IMR-90 (cell line): ENCODE results near the gene ARHGAP21. TPM values are rescaled to one million over a fixed set of nuclear protein-coding genes. Genes with fewer than 3 reads are reported as not detected.

Source experiments
- ATAC-seq: fragments of 200-7000 bp; cut with Tn5 transposase; 2 replicates; pipeline ENCODE4 v1.9.1; 2020; ENCODE audit warnings: low read depth, mild to moderate bottlenecking, moderate library complexity
- BruUV-seq: library from RNA; stranded (reverse); fragments of 400-500 nt; replicated peaks from 2 replicates; lab custom pipeline; 2021; lab: Mats Ljungman, UMichigan
- CTCF ChIA-PET: fragments of 300-600 bp; formaldehyde crosslinking; extraction: SDS; loops from one replicate; lab custom pipeline; 2021; ENCODE audit warnings: antibody characterized with exemption; lab: Yijun Ruan, JAX
- POLR2A ChIA-PET: fragments of 300-600 bp; sonication (Branson Sonifier 250); formaldehyde crosslinking; loops from one replicate; lab custom pipeline; 2022; ENCODE audit warnings: antibody characterized with exemption; ENCODE audit not compliant: unreplicated experiment; lab: Charles Lee
- DNase-seq: peaks from one replicate; pipeline ENCODE4 v3.0.0; 2013
- H2AFZ ChIP-seq: replicated peaks from 2 replicates; pipeline ENCODE3; 2013; ENCODE audit warnings: low read length, mild to moderate bottlenecking; ENCODE audit not compliant: poor library complexity
- H2AK5ac ChIP-seq: 2 replicates; pipeline ENCODE4 v1.6.1; 2013; ENCODE audit warnings: low read depth, low read length, inconsistent platforms
- H2AK9ac ChIP-seq: replicated peaks from 2 replicates; pipeline ENCODE3; 2013; ENCODE audit warnings: mild to moderate bottlenecking, low read depth, low read length, moderate library complexity; ENCODE audit not compliant: poor library complexity
- H2BK120ac ChIP-seq: 2 replicates; pipeline ENCODE4 v1.6.1; 2013; ENCODE audit warnings: low read depth, low read length, inconsistent platforms
- H2BK15ac ChIP-seq: 3 replicates; pipeline ENCODE4 v1.6.1; 2013; ENCODE audit warnings: low read depth, low read length, inconsistent platforms
- H2BK20ac ChIP-seq: 2 replicates; pipeline ENCODE4 v1.6.1; 2013; ENCODE audit warnings: low read depth, mild to moderate bottlenecking, inconsistent platforms, low read length, moderate library complexity
- H2BK5ac ChIP-seq: 2 replicates; pipeline ENCODE4 v1.6.1; 2013; ENCODE audit warnings: mild to moderate bottlenecking, low read depth, low read length, inconsistent platforms; ENCODE audit not compliant: poor library complexity, severe bottlenecking
- H3K14ac ChIP-seq: replicated peaks from 2 replicates; pipeline ENCODE4 v1.6.1; 2013; ENCODE audit warnings: low read depth, low read length, inconsistent platforms
- H3K18ac ChIP-seq: 2 replicates; pipeline ENCODE4 v1.6.1; 2013; ENCODE audit warnings: low read depth, low read length, control low read depth
- H3K23ac ChIP-seq: 2 replicates; pipeline ENCODE4 v1.6.1; 2013; ENCODE audit warnings: low read depth, low read length, inconsistent platforms
- H3K27ac ChIP-seq: 2 replicates; pipeline ENCODE4 v1.5.1; 2013; ENCODE audit warnings: mild to moderate bottlenecking, control low read depth, low read length; ENCODE audit not compliant: insufficient read depth
- H3K27me3 ChIP-seq: 2 replicates; pipeline ENCODE4 v1.6.1; 2013; ENCODE audit warnings: low read length; ENCODE audit not compliant: control insufficient read depth, insufficient read depth
- H3K36me3 ChIP-seq: 2 replicates; pipeline ENCODE4 v1.6.1; 2013; ENCODE audit warnings: low read length, mixed read lengths; ENCODE audit not compliant: control insufficient read depth, insufficient read depth
- H3K4ac ChIP-seq: 2 replicates; pipeline ENCODE4 v1.6.1; 2013; ENCODE audit warnings: low read depth, low read length, inconsistent platforms
- H3K4me1 ChIP-seq: 2 replicates; pipeline ENCODE4 v1.6.1; 2013; ENCODE audit warnings: low read length, mixed read lengths; ENCODE audit not compliant: control insufficient read depth, insufficient read depth
- H3K4me2 ChIP-seq: 2 replicates; pipeline ENCODE4 v1.6.1; 2013; ENCODE audit warnings: low read depth, mild to moderate bottlenecking, control low read depth, low read length, moderate library complexity
- H3K4me3 ChIP-seq: 2 replicates; pipeline ENCODE4 v1.5.1; 2013; ENCODE audit warnings: low read depth, mild to moderate bottlenecking, control low read depth, low read length, moderate library complexity; ENCODE audit not compliant: insufficient read depth
- H3K56ac ChIP-seq: 2 replicates; pipeline ENCODE4 v1.6.1; 2013; ENCODE audit warnings: low read length, inconsistent platforms; ENCODE audit not compliant: insufficient read depth; ENCODE audit errors: extremely low read depth
- H3K79me1 ChIP-seq, 2 experiments: 2 replicates each; pipeline ENCODE4 v1.6.1; 2013; ENCODE audit warnings: low read length in 2 of 2, inconsistent platforms in 1 of 2, low read depth in 1 of 2
- H3K9ac ChIP-seq: 2 replicates; pipeline ENCODE4 v1.6.1; 2013; ENCODE audit warnings: low read depth, low read length, control low read depth
- H3K9me1 ChIP-seq: 2 replicates; pipeline ENCODE4 v1.6.1; 2013; ENCODE audit warnings: low read length, inconsistent platforms; ENCODE audit not compliant: insufficient read depth
- H3K9me3 ChIP-seq: 2 replicates; pipeline ENCODE4 v1.6.1; 2013; ENCODE audit warnings: low read length; ENCODE audit not compliant: control insufficient read depth, insufficient read depth
- H4K20me1 ChIP-seq: 2 replicates; pipeline ENCODE4 v1.6.1; 2013; ENCODE audit warnings: low read length, inconsistent platforms; ENCODE audit not compliant: insufficient read depth
- H4K5ac ChIP-seq: 2 replicates; pipeline ENCODE4 v1.6.1; 2013; ENCODE audit warnings: mild to moderate bottlenecking, low read depth, low read length, control low read depth
- H4K8ac ChIP-seq, 2 experiments: 2 replicates each; pipeline ENCODE4 v1.6.1; 2013; ENCODE audit warnings: low read depth in 2 of 2, low read length in 2 of 2, control low read depth in 1 of 2, inconsistent platforms in 1 of 2
- H4K91ac ChIP-seq: 2 replicates; pipeline ENCODE4 v1.6.1; 2013; ENCODE audit warnings: low read depth, low read length, inconsistent platforms; ENCODE audit not compliant: insufficient read depth
- CEBPB ChIP-seq: IDR thresholded peaks from 2 replicates; pipeline ENCODE4 v1.6.1; 2012; ENCODE audit warnings: low read depth, low read length, improper control_type of control experiment
- ELK1 ChIP-seq: fragments of 150-350 bp; IDR thresholded peaks from 2 replicates; pipeline ENCODE4 v1.6.1; 2016; ENCODE audit warnings: low read depth, mild to moderate bottlenecking, low read length, moderate library complexity, borderline replicate concordance
- FOS ChIP-seq: fragments of 150-350 bp; IDR thresholded peaks from 2 replicates; pipeline ENCODE4 v1.6.1; 2016; ENCODE audit warnings: low read depth, low read length
- MAFK ChIP-seq: IDR thresholded peaks from 2 replicates; pipeline ENCODE4 v1.6.1; 2012; ENCODE audit warnings: low read depth, low read length, improper control_type of control experiment
- MXI1 ChIP-seq: IDR thresholded peaks from 2 replicates; pipeline ENCODE4 v1.6.1; 2012; ENCODE audit warnings: low read depth, mild to moderate bottlenecking, low read length, moderate library complexity, borderline replicate concordance
- NFE2L2 ChIP-seq: fragments of 150-350 bp; IDR thresholded peaks from 2 replicates; pipeline ENCODE4 v1.6.1; 2016; ENCODE audit warnings: low read depth, mild to moderate bottlenecking, low read length
- RAD21 ChIP-seq: IDR thresholded peaks from 2 replicates; pipeline ENCODE4 v1.6.1; 2012; ENCODE audit warnings: low read length, improper control_type of control experiment
- WGBS, 2 experiments: methylation state at CpG; one replicate each; pipeline versions ENCODE4 v1.1.5 to v1.1.7; 2013; ENCODE audit warnings: missing lambda C conversion rate in 2 of 2; ENCODE audit not compliant: insufficient read length in 1 of 2; ENCODE audit errors: extremely low coverage in 2 of 2; 5-methylcytosine and 5-hydroxymethylcytosine counted together
- dilution Hi-C: fragments of 300-500 bp; cut with HindIII; formaldehyde crosslinking; loops from one replicate; pipeline ENCODE4 v1.14.3; 2018; ENCODE audit warnings: low sequenced_read_pairs; ENCODE audit not compliant: unreplicated experiment
- in situ Hi-C: fragments of 300-500 bp; cut with MboI; formaldehyde crosslinking; loops from 3 replicates; pipeline ENCODE4 v1.14.3; 2019; ENCODE audit warnings: low sequenced_read_pairs, inconsistent platforms, mixed read lengths
- intact Hi-C: fragments of 100-400 bp; cut with micrococcal nuclease; formaldehyde crosslinking; loops from 2 replicates; pipeline ENCODE4 v1.10.0; 2022
- polyA plus RNA-seq, 3 experiments: library from polyadenylated mRNA; depleted of rRNA; stranded (reverse); fragments of >200 nt; gene quantifications; 2 replicates each; pipeline ENCODE4 v1.2.3, GENCODE V29; 2012; ENCODE audit warnings: low replicate concordance in 1 of 3
- total RNA-seq: library from RNA; depleted of rRNA; stranded (reverse); fragments of >200 nt; gene quantifications from 2 replicates; pipeline ENCODE4 v1.2.3, GENCODE V29; 2012

The ARHGAP21 gene
- total and polyA plus RNA-seq, 2 of the 4 experiments (the other 2 are of a cell fraction): 43.3 to 94.3 TPM

- ChIA-PET POLR2A (no interaction called here), CTCF (no interaction called here)
- Histone ChIP-seq H2AFZ (no peak overlapping the region), H4K5ac (no peak overlapping the region), H3K56ac (no peak overlapping the region), H2BK15ac (no peak overlapping the region), H2AK9ac (no peak overlapping the region), H2BK5ac (no peak overlapping the region), H3K4me2 (no peak overlapping the region), H3K4me3 (no peak overlapping the region), H2BK20ac (no peak overlapping the region), H4K8ac (no peak overlapping the region), H3K18ac (no peak overlapping the region), H4K91ac (no peak overlapping the region), H3K27me3 (no peaks in the 10 kb centered on the region), H3K27ac (no peak overlapping the region), H3K9me3 (no peaks in the 10 kb centered on the region), H3K9ac (no peak overlapping the region), H3K23ac (no peak overlapping the region), H3K79me1 (no peaks in the 10 kb centered on the region), H3K4ac (no peak overlapping the region), H2AK5ac (no peak overlapping the region), H3K4me1 (no peaks in the 10 kb centered on the region), H3K14ac (no peak overlapping the region), H4K20me1 (no peaks in the 10 kb centered on the region), H3K36me3 (peaks cover 22% of the 10 kb centered on the region), H3K9me1 (no peaks in the 10 kb centered on the region), H2BK120ac (no peak overlapping the region)
- dilution Hi-C loops (no loop called here), intact Hi-C loops (no loop called here), in situ Hi-C loops (no loop called here)
- ATAC-seq (no peak), DNase-seq (no peak)
- no TSS peak for BruUV-seq
- TF ChIP-seq MAFK (no peak), FOS (no peak), ELK1 (no peak), MXI1 (no peak), RAD21 (no peak), NFE2L2 (no peak), CEBPB (no peak)
- WGBS, 2 experiments: no CpG with 5 or more reads among the region's 3 CpGs
These were observed 178.1 kb downstream of the ARHGAP21 start for GRCh38 chr10:24545585-24545984.
